ENCODE measurements around the gene ELMOD3. TPM values are rescaled to one million over a fixed set of nuclear protein-coding genes. Genes with fewer than 3 reads are reported as not detected.

ELMOD3 gene
- total and polyA plus RNA-seq, 2 experiments from 2014 or later = 15.3 to 23.8 TPM

DNA sequence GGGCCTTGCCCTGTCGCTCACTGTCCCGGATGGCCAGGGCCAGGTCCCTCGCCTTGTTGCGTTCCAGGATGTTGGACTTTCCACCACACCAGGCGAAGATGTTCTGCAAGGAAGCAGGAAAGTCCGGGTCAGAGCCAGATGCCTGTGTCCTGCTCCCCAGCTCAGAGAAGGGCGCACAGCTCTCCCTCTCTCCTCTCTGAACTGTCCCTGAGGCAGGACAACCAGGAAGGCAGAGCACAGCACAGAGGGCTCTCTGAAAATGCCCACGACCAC, 44.5 kb downstream of the ELMOD3 start:
- Histone ChIP-seq H3K79me2 (ENCODE audit: insufficient read depth) (peaks cover 27% of the 10 kb centered on the region), H3K27me3 (replicated peaks; ENCODE audit: insufficient read depth) (no peaks in the 10 kb centered on the region), H2AFZ (no peak overlapping the region), H3K36me3 (ENCODE audit: low read depth) (peaks cover 15% of the 10 kb centered on the region), H3F3A (ENCODE audit: insufficient read depth) (peaks cover 14% of the 10 kb centered on the region), H3K4me3 (no peak overlapping the region), H3K9ac (no peak overlapping the region), H3K4me1 (ENCODE audit: insufficient read depth) (peaks cover 10% of the 10 kb centered on the region), H3K9me3 (ENCODE audit: low read depth) (no peaks in the 10 kb centered on the region), H3K4me2 (ENCODE audit: unreplicated experiment) (no peak overlapping the region), H4K20me1 (ENCODE audit: insufficient read depth) (no peaks in the 10 kb centered on the region), H3K9me2 (ENCODE audit: insufficient read depth) (no peaks in the 10 kb centered on the region), H3K27ac (no peak overlapping the region)
- TF ChIP-seq EZH2 (IDR thresholded peaks at IDR 0.05; ENCODE audit: insufficient read depth, poor library complexity, severe bottlenecking) = no peak
- WGBS, 2 experiments (ENCODE audit: low coverage in 1 of 2, low lambda C conversion rate in 2 of 2, missing lambda C conversion rate in 2 of 2) = 93 to 95% methylated on average over 8 of the region's 8 CpGs
- no peak for DNase-seq
- in situ Hi-C loops (cut with MboI) = no loop called here

DNA sequence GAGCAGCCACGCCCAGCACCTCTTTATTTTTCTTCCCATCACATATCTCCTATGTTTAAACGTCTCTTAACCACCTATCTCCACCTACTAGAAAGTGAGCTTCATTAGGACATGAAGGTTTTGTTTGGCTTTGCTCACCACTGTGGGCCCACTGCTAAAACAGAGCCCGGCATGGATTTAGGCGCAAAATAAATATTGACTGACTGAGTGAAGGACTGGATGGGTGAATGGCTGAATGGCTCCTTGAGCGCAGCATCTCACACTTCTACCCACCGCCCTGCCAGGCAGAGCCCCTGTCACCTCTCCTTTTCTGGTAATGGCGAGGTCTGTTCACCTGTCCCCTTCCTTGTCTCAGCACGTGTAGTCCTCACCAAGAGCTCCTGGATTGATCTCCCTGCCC, 45.5 kb downstream of the ELMOD3 start:
- no peak overlapping the region for H2AFZ ChIP-seq
- H3K4me2 ChIP-seq (ENCODE audit: unreplicated experiment) = no peak overlapping the region
- H3K27ac ChIP-seq = no peak overlapping the region
- no peaks in the 10 kb centered on the region for H4K20me1 ChIP-seq (ENCODE audit: insufficient read depth)
- in situ Hi-C loops (cut with MboI) = no loop called here
- 91 to 97% methylated on average over 8 of the region's 8 CpGs for WGBS, 2 experiments (ENCODE audit: low coverage in 1 of 2, low lambda C conversion rate in 2 of 2, missing lambda C conversion rate in 2 of 2)
- TF ChIP-seq EZH2 (IDR thresholded peaks at IDR 0.05; ENCODE audit: insufficient read depth, poor library complexity, severe bottlenecking) = no peak
- no peak for TF ChIP-seq EZH2phosphoT487 (IDR thresholded peaks at IDR 0.05; ENCODE audit: insufficient read depth, low read depth)
- H3K9me2 ChIP-seq (ENCODE audit: insufficient read depth) = no peaks in the 10 kb centered on the region
- no peak for DNase-seq
- peaks cover 4% of the 10 kb centered on the region for H3K4me1 ChIP-seq (ENCODE audit: insufficient read depth)
- H3K27me3 ChIP-seq (replicated peaks; ENCODE audit: insufficient read depth) = no peaks in the 10 kb centered on the region
- H3K4me3 ChIP-seq = no peak overlapping the region
- H3F3A ChIP-seq (ENCODE audit: insufficient read depth) = peaks cover 12% of the 10 kb centered on the region; the same call in 1 of the 2 replicates
- no peak overlapping the region for H3K9ac ChIP-seq
- H3K79me2 ChIP-seq (ENCODE audit: insufficient read depth) = peaks cover 31% of the 10 kb centered on the region
- no peaks in the 10 kb centered on the region for H3K9me3 ChIP-seq (ENCODE audit: low read depth)
- H3K36me3 ChIP-seq (ENCODE audit: low read depth) = peaks cover 15% of the 10 kb centered on the region

DNA sequence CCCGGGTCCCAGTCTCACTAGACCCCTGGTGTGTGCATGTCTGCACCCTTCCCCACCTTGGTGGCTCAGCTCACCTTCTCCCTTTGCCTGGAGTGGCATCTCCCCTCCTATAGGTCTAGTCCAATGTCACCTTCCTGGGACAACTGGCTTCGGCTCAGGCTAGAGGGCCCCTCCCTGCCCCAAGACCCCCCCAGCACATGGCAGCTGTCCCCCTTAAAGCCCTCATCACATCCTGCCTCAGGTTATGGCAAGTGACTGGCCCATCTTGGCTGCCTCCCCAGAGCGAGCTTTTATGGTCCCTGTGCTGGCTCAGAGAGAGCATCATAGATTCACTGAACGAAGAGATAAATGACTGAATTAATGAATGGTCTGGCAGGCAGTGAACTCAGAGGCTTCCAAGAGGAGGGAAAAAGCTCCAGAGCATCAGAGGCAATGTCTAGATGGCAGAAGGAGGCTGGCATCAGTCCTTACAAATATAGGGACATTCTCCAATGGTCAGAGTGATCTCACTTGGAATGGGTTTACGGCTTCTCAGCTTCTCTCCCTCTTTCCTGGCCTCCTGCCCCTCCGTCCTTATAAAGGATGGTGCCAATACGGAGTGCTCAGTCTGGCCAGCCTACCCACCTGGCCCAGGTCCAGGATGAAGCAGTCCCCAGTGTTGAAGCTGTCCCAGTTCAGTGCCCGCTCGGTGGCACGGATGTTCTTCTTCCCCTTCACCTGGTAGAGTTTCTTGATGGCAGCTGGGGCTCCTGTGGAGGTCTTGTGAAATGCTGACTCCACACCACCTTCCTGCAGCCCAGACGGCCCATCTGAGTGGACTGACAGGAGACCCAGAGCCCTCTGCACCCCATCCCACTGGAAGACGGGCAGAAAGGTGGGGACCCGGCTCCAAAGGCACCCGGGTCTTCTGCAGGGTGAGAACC, 46.2 kb downstream of the ELMOD3 start:
- H3K9me3 ChIP-seq (ENCODE audit: low read depth) = no peaks in the 10 kb centered on the region
- H3K36me3 ChIP-seq (ENCODE audit: low read depth) = peaks cover 13% of the 10 kb centered on the region
- in situ Hi-C loops (cut with MboI) = no loop called here
- no peak for DNase-seq
- no peaks in the 10 kb centered on the region for H3K27me3 ChIP-seq (replicated peaks; ENCODE audit: insufficient read depth)
- TF ChIP-seq EZH2 (IDR thresholded peaks at IDR 0.05; ENCODE audit: insufficient read depth, poor library complexity, severe bottlenecking) (no peak), EZH2phosphoT487 (IDR thresholded peaks at IDR 0.05; ENCODE audit: insufficient read depth, low read depth) (no peak)
- H3K9me2 ChIP-seq (ENCODE audit: insufficient read depth) = no peaks in the 10 kb centered on the region
- no peak overlapping the region for H3K9ac ChIP-seq
- peaks cover 31% of the 10 kb centered on the region for H3K79me2 ChIP-seq (ENCODE audit: insufficient read depth)
- 80 to 81% methylated on average over 14 of the region's 14 CpGs for WGBS, 2 experiments (ENCODE audit: low coverage in 1 of 2, low lambda C conversion rate in 2 of 2, missing lambda C conversion rate in 2 of 2)
- H3K27ac ChIP-seq = no peak overlapping the region
- no peak overlapping the region for H3K4me3 ChIP-seq
- no peaks in the 10 kb centered on the region for H4K20me1 ChIP-seq (ENCODE audit: insufficient read depth)
- H2AFZ ChIP-seq = no peak overlapping the region
- no peak overlapping the region for H3K4me2 ChIP-seq (ENCODE audit: unreplicated experiment)
- peaks cover 13% of the 10 kb centered on the region for H3F3A ChIP-seq (ENCODE audit: insufficient read depth)
- H3K4me1 ChIP-seq (ENCODE audit: insufficient read depth) = peaks cover 9% of the 10 kb centered on the region

DNA sequence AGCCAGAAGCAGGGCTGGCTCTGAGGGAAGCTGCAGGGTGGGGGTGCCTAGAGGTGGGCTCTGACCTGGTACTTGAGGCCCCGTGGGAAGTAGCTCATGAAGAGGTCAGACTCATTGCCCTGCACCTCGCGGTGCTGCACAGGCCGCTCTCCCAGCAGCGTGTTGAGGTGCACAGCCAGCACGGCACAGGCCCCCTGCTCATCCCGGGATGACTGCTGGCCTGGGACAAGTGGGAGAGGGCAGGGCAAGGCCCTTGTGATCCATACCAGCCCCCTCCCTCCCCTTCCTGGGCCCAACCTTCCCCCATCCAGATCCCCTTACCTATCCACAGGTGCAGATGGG, 46.9 kb downstream of the ELMOD3 start:
- H3F3A ChIP-seq (ENCODE audit: insufficient read depth) = peaks cover 16% of the 10 kb centered on the region
- WGBS, 2 experiments (ENCODE audit: low coverage in 1 of 2, low lambda C conversion rate in 2 of 2, missing lambda C conversion rate in 2 of 2) = 92 to 96% methylated on average over 6 to 7 of the region's 7 CpGs

More for the DNA sequence above, 46.9 kb downstream of the ELMOD3 start:
- Histone ChIP-seq H3K27ac (no peak overlapping the region), H3K4me1 (ENCODE audit: insufficient read depth) (peaks cover 13% of the 10 kb centered on the region), H3K9ac (no peak overlapping the region), H3K4me2 (ENCODE audit: unreplicated experiment) (no peak overlapping the region), H3K4me3 (no peak overlapping the region), H4K20me1 (ENCODE audit: insufficient read depth) (no peaks in the 10 kb centered on the region), H3K9me2 (ENCODE audit: insufficient read depth) (no peaks in the 10 kb centered on the region), H2AFZ (no peak overlapping the region), H3K27me3 (replicated peaks; ENCODE audit: insufficient read depth) (no peaks in the 10 kb centered on the region), H3K9me3 (ENCODE audit: low read depth) (no peaks in the 10 kb centered on the region), H3K36me3 (ENCODE audit: low read depth) (peaks cover 7% of the 10 kb centered on the region; the same call in 1 of the 2 replicates), H3K79me2 (ENCODE audit: insufficient read depth) (peaks cover 31% of the 10 kb centered on the region)
- TF ChIP-seq EZH2 (IDR thresholded peaks at IDR 0.05; ENCODE audit: insufficient read depth, poor library complexity, severe bottlenecking) = no peak
- no peak for TF ChIP-seq EZH2phosphoT487 (IDR thresholded peaks at IDR 0.05; ENCODE audit: insufficient read depth, low read depth)
- in situ Hi-C loops (cut with MboI) = no loop called here
- DNase-seq = no peak

Data from GM23248 (cell line).